ENCODE measurements around the gene TRMT11.

DNA sequence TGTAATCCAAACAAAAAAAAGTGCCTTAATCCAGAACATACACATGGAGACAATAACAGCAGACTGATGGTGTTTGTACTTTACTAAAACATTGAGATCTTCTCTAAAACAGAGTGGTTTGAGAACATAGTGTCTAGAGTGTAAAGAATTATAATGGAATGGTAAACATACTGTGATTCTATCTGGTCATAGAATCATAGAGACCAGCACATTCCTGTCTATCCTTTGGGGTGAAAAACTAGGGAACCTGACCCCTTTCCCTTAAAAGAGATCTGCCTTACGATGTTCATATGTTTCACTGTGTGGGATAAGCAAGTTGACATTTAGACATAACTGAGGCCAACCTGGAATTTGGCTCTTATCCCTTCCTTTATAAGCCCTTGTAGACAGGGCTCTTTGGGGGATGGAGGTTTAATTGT, 55.7 kb downstream of the TRMT11 start:
- TF ChIP-seq, protein P1, sequence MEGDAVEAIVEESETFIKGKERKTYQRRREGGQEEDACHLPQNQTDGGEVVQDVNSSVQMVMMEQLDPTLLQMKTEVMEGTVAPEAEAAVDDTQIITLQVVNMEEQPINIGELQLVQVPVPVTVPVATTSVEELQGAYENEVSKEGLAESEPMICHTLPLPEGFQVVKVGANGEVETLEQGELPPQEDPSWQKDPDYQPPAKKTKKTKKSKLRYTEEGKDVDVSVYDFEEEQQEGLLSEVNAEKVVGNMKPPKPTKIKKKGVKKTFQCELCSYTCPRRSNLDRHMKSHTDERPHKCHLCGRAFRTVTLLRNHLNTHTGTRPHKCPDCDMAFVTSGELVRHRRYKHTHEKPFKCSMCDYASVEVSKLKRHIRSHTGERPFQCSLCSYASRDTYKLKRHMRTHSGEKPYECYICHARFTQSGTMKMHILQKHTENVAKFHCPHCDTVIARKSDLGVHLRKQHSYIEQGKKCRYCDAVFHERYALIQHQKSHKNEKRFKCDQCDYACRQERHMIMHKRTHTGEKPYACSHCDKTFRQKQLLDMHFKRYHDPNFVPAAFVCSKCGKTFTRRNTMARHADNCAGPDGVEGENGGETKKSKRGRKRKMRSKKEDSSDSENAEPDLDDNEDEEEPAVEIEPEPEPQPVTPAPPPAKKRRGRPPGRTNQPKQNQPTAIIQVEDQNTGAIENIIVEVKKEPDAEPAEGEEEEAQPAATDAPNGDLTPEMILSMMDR (IDR thresholded peaks at IDR 0.05) = no peak
- TF ChIP-seq POLR2A (IDR thresholded peaks at IDR 0.05) = no peak
- TF ChIP-seq EP300 (IDR thresholded peaks at IDR 0.05) = no peak
